H1 (cell line): Measurements from ENCODE around the gene CGN. TPM values are rescaled to one million over a fixed set of nuclear protein-coding genes. Genes with fewer than 3 reads are reported as not detected.

Source experiments
- CTCF ChIA-PET: fragments of 300-600 bp; sonication (Branson Sonifier 250); formaldehyde crosslinking; loops from one replicate; lab custom pipeline; 2021; ENCODE audit not compliant: partially characterized antibody; lab: Charles Lee
- POLR2A ChIA-PET: fragments of 300-600 bp; sonication (Branson Sonifier 250); formaldehyde crosslinking; loops from one replicate; lab custom pipeline; 2021; ENCODE audit warnings: inconsistent platforms; ENCODE audit not compliant: partially characterized antibody; lab: Charles Lee
- DNase-seq, 2 experiments: peaks; one replicate each; pipeline versions ENCODE4 v3.0.0 to v3.0.0-alpha.2; 2010 to 2022; ENCODE audit warnings: low spot score in 2 of 2, low read depth in 1 of 2, mixed read lengths in 1 of 2
- FAIRE-seq: peaks from 2 replicates; lab custom pipeline; 2011; peaks lifted over from hg19 to GRCh38; lab: Jason Lieb, UNC
- H2AFZ ChIP-seq: 2 replicates; pipeline ENCODE4 v1.8.1; 2012; ENCODE audit warnings: low read length, inconsistent platforms
- H2AK5ac ChIP-seq: 2 replicates; pipeline ENCODE4 v1.6.1; 2013; ENCODE audit warnings: low read depth, low read length
- H2BK120ac ChIP-seq: replicated peaks from 2 replicates; pipeline ENCODE3; 2013; ENCODE audit warnings: low read depth, low read length, inconsistent platforms
- H2BK12ac ChIP-seq: 2 replicates; pipeline ENCODE4 v1.6.1; 2013; ENCODE audit warnings: low read depth, low read length
- H2BK15ac ChIP-seq: 2 replicates; pipeline ENCODE4 v1.6.1; 2013; ENCODE audit warnings: low read length
- H2BK20ac ChIP-seq: 2 replicates; pipeline ENCODE4 v1.6.1; 2013; ENCODE audit warnings: low read length
- H2BK5ac ChIP-seq: 2 replicates; pipeline ENCODE4 v1.6.1; 2013; ENCODE audit warnings: low read depth, low read length
- H3K14ac ChIP-seq: 2 replicates; pipeline ENCODE4 v1.6.1; 2013; ENCODE audit warnings: inconsistent platforms; ENCODE audit not compliant: insufficient read length
- H3K18ac ChIP-seq: 2 replicates; pipeline ENCODE4 v1.6.1; 2013; ENCODE audit warnings: low read length; ENCODE audit errors: extremely low read depth
- H3K23ac ChIP-seq: 2 replicates; pipeline ENCODE4 v1.6.1; 2013; ENCODE audit warnings: inconsistent platforms; ENCODE audit not compliant: insufficient read length
- H3K23me2 ChIP-seq: 2 replicates; pipeline ENCODE4 v1.6.1; 2013; ENCODE audit warnings: low read depth, low read length
- H3K27ac ChIP-seq: 2 replicates; pipeline ENCODE4 v1.6.1; 2011; ENCODE audit warnings: low read depth, low read length, inconsistent platforms
- H3K27me3 ChIP-seq, 4 experiments: replicated peaks in 1 of 4; 1 replicate in 1 of 4; 2 replicates in 3 of 4; pipeline versions ENCODE4 v1.6.1 to v1.8.1; 2011 to 2013; ENCODE audit warnings: low read length in 3 of 4, mild to moderate bottlenecking in 3 of 4, inconsistent platforms in 2 of 4, mixed read lengths in 2 of 4, moderate library complexity in 1 of 4; ENCODE audit not compliant: control insufficient read depth in 3 of 4, insufficient read depth in 3 of 4; ENCODE audit errors: extremely low read depth in 1 of 4
- H3K36me3 ChIP-seq, 4 experiments: 2 replicates each; pipeline versions ENCODE4 v1.6.1 to v1.8.1; 2011 to 2013; ENCODE audit warnings: mild to moderate bottlenecking in 4 of 4, low read length in 3 of 4, moderate library complexity in 2 of 4, control low read depth in 1 of 4, inconsistent platforms in 1 of 4; ENCODE audit not compliant: insufficient read depth in 4 of 4, control insufficient read depth in 2 of 4
- H3K4ac ChIP-seq: replicated peaks from 2 replicates; pipeline ENCODE3; 2013; ENCODE audit warnings: low read length, low read depth, mixed read lengths, inconsistent platforms; ENCODE audit not compliant: insufficient read length
- H3K4me1 ChIP-seq, 4 experiments: replicated peaks in 1 of 4; 1 replicate in 1 of 4; 2 replicates in 3 of 4; pipeline versions ENCODE4 v1.6.1 to v1.8.1; 2011 to 2013; ENCODE audit warnings: low read length in 3 of 4, inconsistent platforms in 2 of 4, mixed read lengths in 1 of 4; ENCODE audit not compliant: insufficient read depth in 4 of 4, control insufficient read depth in 3 of 4
- H3K4me2 ChIP-seq, 2 experiments: 2 replicates each; pipeline versions ENCODE4 v1.6.1 to v1.8.1; 2011 to 2013; ENCODE audit warnings: low read depth in 2 of 2, low read length in 2 of 2, control low read depth in 1 of 2, inconsistent platforms in 1 of 2, mild to moderate bottlenecking in 1 of 2; ENCODE audit not compliant: insufficient read depth in 1 of 2
- H3K4me3 ChIP-seq, 4 experiments: fragments of 200-600, 300-600 bp in 1 of 4; sonication (generic), shearing (Covaris generic), sonication (Bioruptor Twin) in 1 of 4; 2 replicates each; pipeline versions ENCODE4 v1.5.1 to v1.8.1; 2011 to 2016; ENCODE audit warnings: low read length in 4 of 4, low read depth in 3 of 4, control low read depth in 2 of 4, inconsistent platforms in 2 of 4, mild to moderate bottlenecking in 2 of 4, mixed read lengths in 1 of 4, moderate library complexity in 1 of 4; ENCODE audit not compliant: insufficient read depth in 2 of 4; ENCODE audit errors: extremely low read depth in 1 of 4
- H3K56ac ChIP-seq: replicated peaks from 2 replicates; pipeline ENCODE3; 2013; ENCODE audit warnings: low read depth, mild to moderate bottlenecking, mixed read lengths, low read length, inconsistent platforms; ENCODE audit not compliant: insufficient read length
- H3K79me1 ChIP-seq: 2 replicates; pipeline ENCODE4 v1.6.1; 2013; ENCODE audit warnings: low read depth, low read length, control low read depth
- H3K79me2 ChIP-seq, 2 experiments: 2 replicates each; pipeline versions ENCODE4 v1.6.1 to v1.8.1; 2012 to 2013; ENCODE audit warnings: low read length in 2 of 2, mild to moderate bottlenecking in 2 of 2, inconsistent platforms in 1 of 2; ENCODE audit not compliant: insufficient read depth in 2 of 2, control insufficient read depth in 1 of 2
- H3K9ac ChIP-seq, 4 experiments: replicated peaks in 1 of 4; 1 replicate in 1 of 4; 2 replicates in 3 of 4; pipeline versions ENCODE4 v1.6.1 to v1.8.1; 2011 to 2013; ENCODE audit warnings: low read depth in 3 of 4, low read length in 3 of 4, control low read depth in 2 of 4, mild to moderate bottlenecking in 2 of 4, moderate library complexity in 2 of 4, inconsistent platforms in 1 of 4; ENCODE audit errors: extremely low read depth in 1 of 4
- H3K9me3 ChIP-seq, 2 experiments: 2 replicates each; pipeline versions ENCODE4 v1.6.1 to v1.8.1; 2012 to 2013; ENCODE audit warnings: mild to moderate bottlenecking in 2 of 2, moderate library complexity in 2 of 2, control low read depth in 1 of 2, inconsistent platforms in 1 of 2, low read depth in 1 of 2, low read length in 1 of 2, mixed read lengths in 1 of 2; ENCODE audit not compliant: insufficient read depth in 2 of 2
- H4K20me1 ChIP-seq, 2 experiments: replicated peaks in 1 of 2; 2 replicates each; pipeline versions ENCODE3 to v1.8.1; 2011 to 2013; ENCODE audit warnings: inconsistent platforms in 2 of 2, low read length in 2 of 2, mild to moderate bottlenecking in 1 of 2; ENCODE audit not compliant: insufficient read depth in 2 of 2, control insufficient read depth in 1 of 2
- H4K5ac ChIP-seq: 2 replicates; pipeline ENCODE4 v1.6.1; 2013; ENCODE audit warnings: low read length, low read depth, mixed read lengths, inconsistent platforms; ENCODE audit not compliant: insufficient read length
- H4K8ac ChIP-seq: 2 replicates; pipeline ENCODE4 v1.8.0; 2013; ENCODE audit warnings: mild to moderate bottlenecking, moderate library complexity, low read length, inconsistent platforms; ENCODE audit not compliant: insufficient read depth; ENCODE audit errors: extremely low read depth
- H4K91ac ChIP-seq: replicated peaks from 2 replicates; pipeline ENCODE3; 2013; ENCODE audit warnings: low read length, mixed read lengths, inconsistent platforms; ENCODE audit not compliant: insufficient read length
- RAD21 ChIP-seq, 2 experiments: IDR thresholded peaks in 1 of 2; conservative IDR thresholded peaks in 1 of 2; 2 replicates each; pipeline ENCODE4 v1.6.1; 2011; ENCODE audit warnings: low read depth in 2 of 2, low read length in 2 of 2, improper control_type of control experiment in 1 of 2, inconsistent platforms in 1 of 2, mild to moderate bottlenecking in 1 of 2, moderate library complexity in 1 of 2
- SIRT6 ChIP-seq: IDR thresholded peaks from one replicate; pipeline ENCODE4 v1.7.1; 2012; ENCODE audit warnings: low read length, inconsistent platforms
- WGBS, 2 experiments: shearing (Covaris generic) in 1 of 2; methylation state at CpG; one replicate each; pipeline versions ENCODE4 v1.1.6 to v1.1.7; 2013 to 2015; ENCODE audit warnings: low lambda C conversion rate in 2 of 2, mixed read lengths in 2 of 2, inconsistent platforms in 1 of 2, low coverage in 1 of 2, missing lambda C conversion rate in 1 of 2; ENCODE audit not compliant: insufficient replicate concordance in 2 of 2, insufficient coverage in 1 of 2, insufficient read length in 1 of 2; ENCODE audit errors: extremely low coverage in 1 of 2, missing lambda C conversion rate in 1 of 2; 5-methylcytosine and 5-hydroxymethylcytosine counted together
- polyA plus RNA-seq, 7 experiments: library from polyadenylated mRNA; depleted of rRNA in 3 of 7; stranded (reverse) in 5 of 7; unstranded in 2 of 7; fragments of >200 nt in 5 of 7; fragments of 200-250 nt in 2 of 7; gene quantifications; 1 replicate in 5 of 7; 2 replicates in 1 of 7; 4 replicates in 1 of 7; pipeline versions ENCODE4 v1.2.1 to v1.2.3, GENCODE V29; 2011 to 2013; ENCODE audit warnings: missing spikeins in 2 of 7, mixed read lengths in 2 of 7
- total RNA-seq: library from RNA; stranded (reverse); fragmentation: NEBNext Ultra II Directional; extraction: Animal tissue kit (Norgen Biotek cat#: 25700); gene quantifications from 2 replicates; pipeline ENCODE4 v1.2.1, GENCODE V29; 2021
- TF ChIP-seq, protein P1 (sequence below), 3 experiments: IDR thresholded peaks; 1 replicate in 2 of 3; 2 replicates in 1 of 3; pipeline versions ENCODE4 v1.5.1 to v1.6.1; 2011; ENCODE audit warnings: low read length in 3 of 3, mild to moderate bottlenecking in 3 of 3, inconsistent platforms in 2 of 3, low read depth in 1 of 3, moderate library complexity in 1 of 3; ENCODE audit not compliant: insufficient read depth in 1 of 3; ENCODE audit errors: control extremely low read depth in 1 of 3

Gene CGN
- total and polyA plus RNA-seq, 2 of the 8 experiments (the other 6 are each of a cell fraction or from before 2014, with no cell fraction given): 15.9 to 52.7 TPM

DNA sequence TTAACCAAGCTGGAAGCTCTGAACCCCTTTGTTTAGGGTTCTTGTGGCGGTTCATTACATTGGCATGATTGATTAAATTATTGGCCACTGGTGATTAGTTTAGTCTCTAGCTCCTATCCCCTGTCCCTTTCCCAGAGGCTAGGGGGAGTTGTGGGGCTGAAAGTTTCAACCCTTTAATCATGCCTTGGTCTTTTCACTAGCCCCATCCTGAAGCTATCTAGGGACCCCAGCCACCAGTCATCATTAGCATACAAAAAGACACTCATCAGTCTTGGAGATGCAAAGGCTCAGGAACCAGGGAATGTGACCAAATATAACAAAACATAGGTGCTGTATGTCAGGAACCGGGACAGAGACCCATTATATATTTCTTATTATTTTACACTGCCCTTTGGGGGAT, 66.0 kb downstream of the CGN start:
- no peak overlapping the region for H3K27ac ChIP-seq
- no peak overlapping the region for H4K91ac ChIP-seq
- no peaks in the 10 kb centered on the region for H3K23me2 ChIP-seq
- H2BK15ac ChIP-seq: no peak overlapping the region
- no peak overlapping the region for H3K23ac ChIP-seq
- no peak overlapping the region for H2AFZ ChIP-seq
- no peak overlapping the region for H3K14ac ChIP-seq
- no peaks in the 10 kb centered on the region for H3K79me2 ChIP-seq
- no peak overlapping the region for H2BK120ac ChIP-seq
- WGBS, 2 experiments: 82% methylated on average over 2 of the region's 2 CpGs; no CpG with 5 or more reads in 1 of the 2 experiments
- H3K79me1 ChIP-seq: no peaks in the 10 kb centered on the region
- no peak overlapping the region for H4K5ac ChIP-seq
- H3K27me3 ChIP-seq: no peaks in the 10 kb centered on the region
- peaks cover 0 to 23% (median 12%) of the 10 kb centered on the region in 4 experiments for H3K36me3 ChIP-seq
- H4K8ac ChIP-seq: no peak overlapping the region
- no peak overlapping the region for H3K4ac ChIP-seq
- H3K9ac ChIP-seq: no peak overlapping the region
- H3K18ac ChIP-seq: no peak overlapping the region
- DNase-seq (no peak), FAIRE-seq (no peak)
- no peak overlapping the region for H2BK20ac ChIP-seq
- H3K4me2 ChIP-seq: peak overlapping the region in 1 of 2 experiments; percentile 35; a peak in 1 of 4 replicates
- peaks cover 0 to 5% (median under 1%) of the 10 kb centered on the region in 4 experiments; a peak in 2 of 7 replicates for H3K4me1 ChIP-seq
- CTCF ChIA-PET: interaction anchor here (0.8 to 2.3 kb wide), 7 partner anchors 12 to 113 kb away, joined by 3 to 12 read pairs (median 3); partner anchors contain the start of gene CGN
- H4K20me1 ChIP-seq: no peaks in the 10 kb centered on the region
- no peak overlapping the region for H2AK5ac ChIP-seq
- no peaks in the 10 kb centered on the region for H3K9me3 ChIP-seq
- no peak overlapping the region for H2BK5ac ChIP-seq
- no peak overlapping the region for H3K4me3 ChIP-seq
- no peak overlapping the region for H3K56ac ChIP-seq
- POLR2A ChIA-PET: interaction anchor here (0.8 kb wide), 1 partner anchor 37 kb away, joined by 3 read pairs; the partner anchor contains the start of gene TUFT1
- TF ChIP-seq RAD21 (IDR thresholded peaks at IDR 0.05 in 1 of 2, conservative IDR thresholded peaks at IDR 0.05 in 1 of 2; ENCODE audit: low read depth in 2 of 2, low read length in 2 of 2) (peak; percentile 17 to 24; a peak in 2 of 4 replicates), SIRT6 (no peak)
- TF ChIP-seq, protein P1, sequence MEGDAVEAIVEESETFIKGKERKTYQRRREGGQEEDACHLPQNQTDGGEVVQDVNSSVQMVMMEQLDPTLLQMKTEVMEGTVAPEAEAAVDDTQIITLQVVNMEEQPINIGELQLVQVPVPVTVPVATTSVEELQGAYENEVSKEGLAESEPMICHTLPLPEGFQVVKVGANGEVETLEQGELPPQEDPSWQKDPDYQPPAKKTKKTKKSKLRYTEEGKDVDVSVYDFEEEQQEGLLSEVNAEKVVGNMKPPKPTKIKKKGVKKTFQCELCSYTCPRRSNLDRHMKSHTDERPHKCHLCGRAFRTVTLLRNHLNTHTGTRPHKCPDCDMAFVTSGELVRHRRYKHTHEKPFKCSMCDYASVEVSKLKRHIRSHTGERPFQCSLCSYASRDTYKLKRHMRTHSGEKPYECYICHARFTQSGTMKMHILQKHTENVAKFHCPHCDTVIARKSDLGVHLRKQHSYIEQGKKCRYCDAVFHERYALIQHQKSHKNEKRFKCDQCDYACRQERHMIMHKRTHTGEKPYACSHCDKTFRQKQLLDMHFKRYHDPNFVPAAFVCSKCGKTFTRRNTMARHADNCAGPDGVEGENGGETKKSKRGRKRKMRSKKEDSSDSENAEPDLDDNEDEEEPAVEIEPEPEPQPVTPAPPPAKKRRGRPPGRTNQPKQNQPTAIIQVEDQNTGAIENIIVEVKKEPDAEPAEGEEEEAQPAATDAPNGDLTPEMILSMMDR (IDR thresholded peaks at IDR 0.05; ENCODE audit: control extremely low read depth in 1 of 3, insufficient read depth in 1 of 3, low read depth in 1 of 3, low read length in 3 of 3): peak in 1 of 3 experiments; percentile 6; a peak in 1 of 4 replicates
- no peak overlapping the region for H2BK12ac ChIP-seq
